ENCODE results near the gene UMAD1.

DNA sequence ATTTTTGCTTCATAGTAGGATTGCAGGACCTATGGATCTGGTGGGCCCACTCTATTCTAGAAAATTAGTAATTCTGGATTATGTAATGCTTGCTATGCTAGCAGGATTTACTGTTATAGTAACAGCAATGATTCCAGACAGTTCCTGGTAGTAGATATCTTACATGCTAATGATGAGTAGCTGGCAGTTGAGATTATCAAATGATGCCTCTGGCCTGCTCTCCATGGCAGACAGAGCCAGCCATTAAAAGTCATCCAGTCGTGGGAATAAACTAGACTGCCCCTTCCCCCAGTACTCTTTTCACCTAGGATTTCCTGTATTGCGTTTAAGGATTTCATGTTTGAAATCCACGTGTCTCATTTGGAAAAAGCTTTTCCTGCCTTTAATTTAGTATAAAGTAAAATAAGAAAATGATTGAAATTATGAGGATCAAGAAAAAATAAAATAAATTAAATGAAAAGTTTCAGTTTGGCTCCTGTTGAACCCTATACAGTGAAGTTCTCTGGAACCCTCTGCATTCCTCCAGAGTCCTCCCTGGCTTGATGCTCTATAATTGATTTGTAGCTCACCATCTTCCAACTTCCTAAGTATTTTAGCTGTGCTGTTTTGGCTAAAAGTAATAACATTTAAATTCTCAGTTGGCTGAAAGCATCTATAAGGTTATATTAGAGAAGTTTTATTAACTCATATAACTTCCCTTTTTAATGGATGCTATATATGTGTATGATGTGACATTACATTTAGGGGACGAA is 14.6 kb downstream of the UMAD1 start:
- TF ChIP-seq, protein P1, sequence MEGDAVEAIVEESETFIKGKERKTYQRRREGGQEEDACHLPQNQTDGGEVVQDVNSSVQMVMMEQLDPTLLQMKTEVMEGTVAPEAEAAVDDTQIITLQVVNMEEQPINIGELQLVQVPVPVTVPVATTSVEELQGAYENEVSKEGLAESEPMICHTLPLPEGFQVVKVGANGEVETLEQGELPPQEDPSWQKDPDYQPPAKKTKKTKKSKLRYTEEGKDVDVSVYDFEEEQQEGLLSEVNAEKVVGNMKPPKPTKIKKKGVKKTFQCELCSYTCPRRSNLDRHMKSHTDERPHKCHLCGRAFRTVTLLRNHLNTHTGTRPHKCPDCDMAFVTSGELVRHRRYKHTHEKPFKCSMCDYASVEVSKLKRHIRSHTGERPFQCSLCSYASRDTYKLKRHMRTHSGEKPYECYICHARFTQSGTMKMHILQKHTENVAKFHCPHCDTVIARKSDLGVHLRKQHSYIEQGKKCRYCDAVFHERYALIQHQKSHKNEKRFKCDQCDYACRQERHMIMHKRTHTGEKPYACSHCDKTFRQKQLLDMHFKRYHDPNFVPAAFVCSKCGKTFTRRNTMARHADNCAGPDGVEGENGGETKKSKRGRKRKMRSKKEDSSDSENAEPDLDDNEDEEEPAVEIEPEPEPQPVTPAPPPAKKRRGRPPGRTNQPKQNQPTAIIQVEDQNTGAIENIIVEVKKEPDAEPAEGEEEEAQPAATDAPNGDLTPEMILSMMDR (conservative IDR thresholded peaks at IDR 0.05; ENCODE audit: low read length): no peak
- no peak for TF ChIP-seq EZH2phosphoT487 (IDR thresholded peaks at IDR 0.05; ENCODE audit: borderline replicate concordance)
